Mammary epithelial cell (primary cell): ENCODE measurements around the gene ELN.

ENCODE experiments used
- EZH2 ChIP-seq: IDR thresholded peaks from 2 replicates; pipeline ENCODE4 v1.6.1; 2012; ENCODE audit warnings: low read length, inconsistent platforms, borderline replicate concordance
- TF ChIP-seq, protein P1 (sequence below), 2 donors: IDR thresholded peaks in 1 of 2; conservative IDR thresholded peaks in 1 of 2; 2 replicates each; pipeline ENCODE4 v1.5.1; 2011 to 2012; ENCODE audit warnings: inconsistent platforms in 2 of 2, low read length in 2 of 2, mild to moderate bottlenecking in 2 of 2, control low read depth in 1 of 2, low read depth in 1 of 2; ENCODE audit not compliant: insufficient read depth in 1 of 2; ENCODE audit errors: extremely low read depth in 1 of 2

DNA sequence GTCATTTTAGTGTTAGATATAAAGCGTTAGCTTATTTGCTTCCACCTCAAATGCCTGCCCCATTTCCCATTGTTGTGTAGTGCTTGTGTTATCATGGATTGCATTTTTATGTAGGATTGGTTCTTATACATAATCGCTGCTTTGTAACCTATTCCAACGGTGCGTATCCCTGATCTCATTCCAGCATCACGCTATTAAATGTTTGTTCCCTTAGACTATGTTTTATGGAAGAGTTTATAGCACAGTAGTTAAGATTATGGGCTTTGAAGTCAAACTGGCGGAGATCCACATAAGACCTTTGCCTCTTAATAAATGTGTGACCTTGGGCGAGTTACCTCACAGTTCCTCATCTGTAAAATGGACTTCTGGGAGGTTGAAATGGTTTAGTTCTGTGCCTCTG lies 34.0 kb upstream of the ELN start:
- TF ChIP-seq, protein P1, sequence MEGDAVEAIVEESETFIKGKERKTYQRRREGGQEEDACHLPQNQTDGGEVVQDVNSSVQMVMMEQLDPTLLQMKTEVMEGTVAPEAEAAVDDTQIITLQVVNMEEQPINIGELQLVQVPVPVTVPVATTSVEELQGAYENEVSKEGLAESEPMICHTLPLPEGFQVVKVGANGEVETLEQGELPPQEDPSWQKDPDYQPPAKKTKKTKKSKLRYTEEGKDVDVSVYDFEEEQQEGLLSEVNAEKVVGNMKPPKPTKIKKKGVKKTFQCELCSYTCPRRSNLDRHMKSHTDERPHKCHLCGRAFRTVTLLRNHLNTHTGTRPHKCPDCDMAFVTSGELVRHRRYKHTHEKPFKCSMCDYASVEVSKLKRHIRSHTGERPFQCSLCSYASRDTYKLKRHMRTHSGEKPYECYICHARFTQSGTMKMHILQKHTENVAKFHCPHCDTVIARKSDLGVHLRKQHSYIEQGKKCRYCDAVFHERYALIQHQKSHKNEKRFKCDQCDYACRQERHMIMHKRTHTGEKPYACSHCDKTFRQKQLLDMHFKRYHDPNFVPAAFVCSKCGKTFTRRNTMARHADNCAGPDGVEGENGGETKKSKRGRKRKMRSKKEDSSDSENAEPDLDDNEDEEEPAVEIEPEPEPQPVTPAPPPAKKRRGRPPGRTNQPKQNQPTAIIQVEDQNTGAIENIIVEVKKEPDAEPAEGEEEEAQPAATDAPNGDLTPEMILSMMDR (conservative IDR thresholded peaks at IDR 0.05 in 1 of 2, IDR thresholded peaks at IDR 0.05 in 1 of 2; ENCODE audit: extremely low read depth in 1 of 2, insufficient read depth in 1 of 2, low read depth in 1 of 2, low read length in 2 of 2), result no peak
- TF ChIP-seq EZH2, result no peak
